ENCODE measurements around the gene KCNK18.
A peak's percentile ranks its signal among the peaks of the same experiment; 100 is the strongest.

Gene KCNK18

DNA sequence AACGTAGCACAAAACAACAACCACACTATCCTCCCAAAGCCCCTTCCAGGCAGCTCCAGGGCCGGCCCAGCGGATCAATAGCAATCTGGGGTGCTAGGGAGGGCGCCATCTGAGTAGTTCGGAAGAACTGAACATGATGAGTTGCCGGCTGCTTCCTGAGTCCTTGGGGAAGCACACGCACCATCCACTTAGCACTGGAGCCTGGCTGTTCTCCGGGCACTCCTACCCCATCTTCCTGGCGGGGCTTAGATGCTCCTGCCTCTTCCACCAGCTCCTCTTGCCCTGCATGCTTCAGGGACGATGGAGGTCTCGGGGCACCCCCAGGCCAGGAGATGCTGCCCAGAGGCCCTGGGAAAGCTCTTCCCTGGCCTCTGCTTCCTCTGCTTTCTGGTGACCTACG lies at the start of gene KCNK18:
TSS of gene KCNK18 (plus strand) at position 301 of the 400 bp plus-strand sequence. CDS start at position 301, 0 bp downstream.
- no peak for DNase-seq

DNA sequence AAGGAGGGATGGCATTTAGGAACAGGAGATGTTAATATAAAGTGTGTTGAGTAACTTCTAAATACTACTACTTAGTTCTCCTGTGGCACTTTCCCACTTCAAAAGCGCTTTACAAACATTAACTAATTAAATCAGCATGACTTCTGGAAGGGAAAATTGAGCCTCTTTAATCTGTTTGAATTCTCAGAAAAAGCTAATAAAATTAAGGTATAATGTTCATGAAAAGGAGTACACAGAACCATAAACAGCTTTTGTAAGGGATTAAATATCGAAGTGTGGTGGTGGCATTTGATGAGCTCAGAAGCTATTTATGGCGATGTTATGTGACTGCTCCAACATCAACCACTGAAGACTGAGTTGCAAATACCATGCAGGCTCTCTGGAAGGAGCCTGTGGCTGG lies 49.0 kb upstream of the KCNK18 start:
- DNase-seq = no peak

DNA sequence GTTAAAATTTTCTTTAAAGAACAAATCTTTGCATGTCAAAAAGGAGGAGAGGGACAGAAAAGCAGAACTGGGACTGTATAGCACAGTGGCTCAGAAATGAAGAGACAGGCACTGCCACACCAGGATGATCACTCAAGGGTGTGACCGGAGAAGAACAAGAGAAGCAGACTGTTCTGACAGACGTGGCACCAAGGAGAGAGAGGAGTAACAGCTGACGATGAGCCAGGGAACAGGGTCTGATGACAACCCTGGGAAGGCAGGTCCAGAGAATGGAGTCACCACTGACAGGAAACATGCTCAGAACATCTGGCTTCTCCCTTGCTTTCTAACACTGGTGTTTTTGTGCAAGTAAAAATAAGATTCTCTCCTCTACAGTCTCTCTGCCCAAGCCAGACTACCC lies 44.6 kb upstream of the KCNK18 start:
- no peak for DNase-seq

DNA sequence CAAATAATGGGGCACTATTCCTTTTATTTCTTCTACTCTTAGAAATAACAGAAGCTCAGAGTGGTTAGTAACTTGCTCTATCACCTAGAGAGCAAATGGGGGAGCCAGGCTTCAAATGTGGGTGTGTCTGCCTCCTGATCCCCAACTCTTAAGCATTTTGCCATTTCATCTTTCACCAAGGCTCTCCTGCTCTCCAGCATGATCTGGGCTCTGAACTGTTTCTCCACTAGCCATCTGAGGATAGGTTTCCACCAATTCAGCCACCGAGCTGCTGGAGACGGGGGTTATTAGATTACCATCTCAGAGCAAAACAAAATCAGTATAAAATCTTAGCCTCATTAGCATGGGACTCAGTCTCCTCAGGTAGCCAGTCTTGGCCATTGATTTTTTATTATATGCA lies 39.0 kb upstream of the KCNK18 start:
- DNase-seq = no peak

DNA sequence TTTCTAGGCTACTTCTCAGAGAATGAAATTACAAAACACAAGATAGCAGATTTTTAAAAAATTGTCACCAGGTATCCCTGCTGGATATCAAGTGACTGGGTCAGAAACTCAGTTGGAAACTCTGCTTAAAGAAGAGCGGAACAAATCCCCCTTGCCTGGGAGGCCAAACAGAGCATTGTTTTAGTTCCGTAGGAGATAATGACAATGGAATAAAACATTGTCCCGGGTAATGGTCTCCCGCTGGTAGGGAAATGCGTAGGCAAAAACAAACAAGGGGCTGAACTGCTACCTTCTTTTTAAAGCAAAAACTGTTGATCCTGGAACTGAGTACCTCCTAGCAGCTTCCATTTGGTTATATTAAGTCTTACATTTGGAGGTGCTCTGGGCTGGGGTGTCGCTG lies 37.9 kb upstream of the KCNK18 start:
- no peak for DNase-seq

DNA sequence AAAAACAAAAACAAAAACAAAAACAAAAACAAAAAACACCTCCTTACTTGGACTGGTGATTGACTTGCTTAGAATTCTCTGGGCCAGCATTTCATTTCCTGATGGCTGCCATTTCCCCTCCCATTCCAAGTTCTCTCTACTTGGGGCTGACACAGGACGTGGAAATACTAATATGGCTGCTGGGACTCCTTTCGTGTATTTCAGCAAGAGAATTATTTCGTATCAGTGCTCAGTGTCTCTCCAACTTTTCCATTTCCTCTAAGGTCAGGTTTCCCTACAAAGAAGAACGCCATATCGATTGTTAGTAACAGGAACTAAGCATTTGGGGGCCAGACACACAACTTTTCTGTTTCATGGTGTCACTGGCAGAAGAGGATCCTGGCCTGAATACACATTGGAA lies 36.7 kb upstream of the KCNK18 start:
- DNase-seq = no peak

DNA sequence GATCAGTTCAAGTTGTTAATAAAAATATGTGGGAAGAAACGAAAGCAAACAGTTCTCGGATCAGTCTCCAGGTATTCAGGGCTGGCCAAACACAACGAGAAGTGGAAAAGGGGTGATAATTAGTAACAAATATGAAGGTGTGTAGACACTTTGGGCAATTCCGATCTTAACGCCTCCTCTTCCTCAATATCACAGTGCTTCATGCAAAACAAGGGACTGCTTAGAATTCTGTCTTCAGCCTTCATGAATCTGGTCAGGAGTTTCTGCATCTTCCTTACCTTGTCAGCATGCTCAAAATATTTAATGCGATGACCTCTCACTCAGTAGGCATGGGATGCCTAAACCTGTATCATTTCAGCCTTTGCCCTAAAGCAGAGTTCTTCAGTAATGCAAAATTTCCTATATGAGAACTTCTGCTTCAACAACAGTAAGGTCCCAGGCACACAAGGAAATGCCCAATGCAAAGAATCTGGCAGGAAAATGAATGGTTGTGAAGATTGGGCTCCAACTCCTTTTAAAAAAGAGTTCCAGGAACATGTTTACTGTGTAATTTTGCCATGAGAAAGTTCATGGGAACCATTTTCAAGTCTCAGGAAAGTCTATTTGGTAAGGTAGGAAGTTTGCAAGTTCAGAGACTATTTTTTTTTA lies 35.8 kb upstream of the KCNK18 start:
- no peak for DNase-seq

DNA sequence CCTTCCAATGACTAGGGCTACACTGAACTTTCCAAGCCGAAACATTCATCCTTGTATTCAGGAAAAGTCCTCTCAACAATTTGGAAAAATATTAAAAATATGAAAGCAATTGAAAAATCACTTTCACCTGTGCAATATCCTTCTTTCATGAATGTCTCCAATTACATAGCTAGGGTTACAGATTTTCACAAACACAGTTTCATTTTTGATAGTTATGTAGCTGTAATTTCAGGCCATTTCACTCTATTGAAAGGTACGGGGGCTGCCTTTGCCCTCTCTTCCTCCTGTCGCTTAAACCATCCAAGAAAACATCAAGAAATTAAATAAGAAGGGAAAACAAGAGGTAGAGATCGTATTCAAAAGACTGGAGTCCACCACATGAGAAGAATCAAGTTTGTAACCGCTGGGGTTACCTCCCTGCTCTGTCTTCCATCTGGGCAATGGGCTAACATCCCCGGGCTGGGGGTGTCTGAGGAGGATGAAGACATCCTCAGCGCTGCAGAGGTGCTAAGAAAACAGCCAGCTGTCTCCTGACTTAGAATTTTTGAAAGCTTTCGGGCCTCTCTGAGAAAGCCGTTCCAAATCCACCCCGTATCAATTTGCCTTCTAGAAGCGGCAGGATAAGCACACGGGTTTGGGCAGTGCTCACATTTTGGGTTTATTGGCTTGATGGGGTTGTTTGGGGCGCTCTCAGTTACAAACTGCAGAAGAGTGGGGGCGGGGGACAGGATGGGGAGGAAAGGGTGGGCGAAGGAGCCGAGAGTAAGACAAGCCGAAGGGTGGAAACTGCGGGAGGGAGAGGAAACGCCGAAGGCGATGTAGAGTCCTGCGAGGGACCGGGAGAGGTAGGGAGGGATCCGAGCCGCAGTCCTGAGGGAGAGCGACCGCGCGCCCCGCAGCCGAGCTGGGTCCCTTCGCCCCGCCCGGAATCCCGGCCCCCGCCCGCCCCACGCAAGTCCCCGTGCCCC lies 34.9 kb upstream of the KCNK18 start:
- no peak for DNase-seq

DNA sequence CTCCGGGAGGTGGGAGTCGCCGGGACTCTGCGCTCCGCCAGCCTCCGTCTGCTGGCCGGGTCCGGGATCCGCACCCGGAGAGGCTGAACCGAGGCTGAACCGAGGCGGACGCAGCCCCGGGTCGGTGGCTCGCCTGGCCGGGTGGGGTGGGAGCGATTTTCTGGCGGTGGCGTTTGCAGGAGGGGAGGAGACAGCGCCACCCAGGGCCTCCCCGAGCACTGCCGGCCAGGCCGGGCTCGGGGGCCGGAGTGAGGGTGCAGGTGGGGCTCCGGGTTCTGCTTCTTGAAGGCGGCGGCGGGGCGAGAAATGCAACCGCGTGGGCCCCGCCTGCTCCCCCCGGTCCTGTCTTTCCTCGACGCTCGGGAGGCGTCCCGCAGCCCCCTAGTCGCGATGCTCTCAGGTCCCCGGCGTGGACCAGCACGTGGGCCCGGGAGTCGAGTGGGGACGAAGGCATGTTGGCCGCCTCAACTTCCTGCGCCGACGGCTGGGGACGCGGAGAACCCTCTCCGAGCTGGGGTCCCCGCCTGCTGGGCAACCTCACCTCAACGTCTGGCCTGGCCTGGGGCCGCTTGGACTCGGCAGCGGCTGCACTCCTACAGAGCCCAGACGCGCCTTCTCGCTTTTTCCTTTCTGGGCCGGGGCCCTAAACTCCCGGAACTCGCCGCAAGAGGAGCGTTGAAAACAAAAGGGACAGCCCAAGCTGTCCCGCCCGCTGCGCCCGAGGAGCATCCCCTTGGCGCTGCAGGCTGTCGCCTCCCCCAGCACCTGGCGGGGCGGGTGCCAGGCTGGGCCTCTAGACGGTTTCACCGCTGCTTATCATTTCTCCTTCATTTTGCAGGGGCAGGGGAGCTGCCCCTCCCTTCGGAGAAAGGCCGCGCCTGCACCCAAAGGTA lies 34.0 kb upstream of the KCNK18 start:
- no peak for DNase-seq

DNA sequence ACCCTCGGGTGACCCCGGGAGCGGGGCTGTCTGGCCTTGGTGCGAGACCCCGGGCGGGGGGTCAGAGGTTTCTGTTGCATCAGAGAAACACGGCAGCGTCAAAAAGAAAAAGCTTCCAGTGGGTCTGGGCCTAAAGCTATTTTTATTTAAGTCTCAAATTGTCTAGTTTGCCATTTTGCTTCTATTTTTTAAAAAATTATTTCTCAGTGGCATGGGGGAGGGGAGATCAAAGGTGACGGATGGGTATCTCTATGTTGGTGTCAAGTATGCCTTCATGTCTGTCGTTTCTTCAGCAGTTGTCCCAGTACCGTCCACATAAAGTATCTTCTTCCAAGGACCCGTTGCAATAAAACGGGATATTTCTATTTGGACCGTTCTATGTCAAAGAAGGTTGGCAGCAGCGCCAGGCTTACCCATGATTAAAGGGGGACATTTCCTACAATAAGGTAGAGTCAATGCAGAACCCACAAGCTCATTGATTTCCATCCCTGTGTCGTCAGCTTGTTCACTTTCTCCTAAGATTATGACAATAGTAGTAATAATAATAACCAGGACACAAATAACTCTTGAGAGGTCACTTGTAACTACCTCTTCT lies 33.2 kb upstream of the KCNK18 start:
- DNase-seq = no peak

DNA sequence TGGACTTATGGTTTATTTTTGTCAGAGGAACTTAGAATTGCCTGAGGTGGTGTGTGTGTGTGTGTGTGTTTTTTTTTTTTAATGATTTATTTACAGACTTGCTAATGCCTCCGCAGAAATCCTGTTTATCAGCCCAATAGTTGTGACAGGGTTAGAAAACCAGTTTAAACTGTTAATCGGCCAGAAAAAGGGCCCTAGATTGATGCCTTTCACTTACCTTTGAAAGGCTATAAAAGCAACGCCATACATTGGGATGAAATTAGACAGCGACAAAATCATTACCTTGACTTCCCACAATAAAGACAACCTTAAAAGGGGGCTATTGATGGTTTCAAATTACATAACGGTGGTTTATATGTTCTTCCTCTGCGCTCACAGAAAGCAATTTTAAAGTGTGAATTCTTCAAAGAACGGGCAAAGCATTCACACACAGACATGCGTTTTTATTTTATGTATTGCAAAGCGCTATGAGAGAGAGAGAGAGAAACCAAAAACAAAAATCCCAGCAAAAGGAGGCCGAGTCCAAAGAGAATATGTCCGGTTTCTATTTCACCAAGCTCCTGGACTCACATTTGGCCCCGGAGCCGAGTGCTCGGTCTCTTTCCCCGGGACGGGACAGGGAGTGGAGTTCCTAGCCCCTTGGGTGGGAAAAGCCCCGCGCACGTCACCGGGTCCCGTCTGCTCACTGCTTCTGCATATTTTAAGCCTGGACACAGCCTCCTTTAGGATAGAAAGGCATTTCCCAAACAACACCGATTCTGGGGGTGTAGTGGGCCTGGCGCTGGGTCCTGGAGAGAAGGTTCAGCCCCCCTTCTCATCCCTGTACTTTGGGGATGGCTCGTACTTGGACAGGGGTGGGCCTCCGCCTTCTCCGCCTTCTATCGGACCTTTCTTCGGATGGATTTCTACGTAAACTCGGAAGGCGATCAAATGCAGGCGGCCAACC lies 32.4 kb upstream of the KCNK18 start:
- DNase-seq = no peak

DNA sequence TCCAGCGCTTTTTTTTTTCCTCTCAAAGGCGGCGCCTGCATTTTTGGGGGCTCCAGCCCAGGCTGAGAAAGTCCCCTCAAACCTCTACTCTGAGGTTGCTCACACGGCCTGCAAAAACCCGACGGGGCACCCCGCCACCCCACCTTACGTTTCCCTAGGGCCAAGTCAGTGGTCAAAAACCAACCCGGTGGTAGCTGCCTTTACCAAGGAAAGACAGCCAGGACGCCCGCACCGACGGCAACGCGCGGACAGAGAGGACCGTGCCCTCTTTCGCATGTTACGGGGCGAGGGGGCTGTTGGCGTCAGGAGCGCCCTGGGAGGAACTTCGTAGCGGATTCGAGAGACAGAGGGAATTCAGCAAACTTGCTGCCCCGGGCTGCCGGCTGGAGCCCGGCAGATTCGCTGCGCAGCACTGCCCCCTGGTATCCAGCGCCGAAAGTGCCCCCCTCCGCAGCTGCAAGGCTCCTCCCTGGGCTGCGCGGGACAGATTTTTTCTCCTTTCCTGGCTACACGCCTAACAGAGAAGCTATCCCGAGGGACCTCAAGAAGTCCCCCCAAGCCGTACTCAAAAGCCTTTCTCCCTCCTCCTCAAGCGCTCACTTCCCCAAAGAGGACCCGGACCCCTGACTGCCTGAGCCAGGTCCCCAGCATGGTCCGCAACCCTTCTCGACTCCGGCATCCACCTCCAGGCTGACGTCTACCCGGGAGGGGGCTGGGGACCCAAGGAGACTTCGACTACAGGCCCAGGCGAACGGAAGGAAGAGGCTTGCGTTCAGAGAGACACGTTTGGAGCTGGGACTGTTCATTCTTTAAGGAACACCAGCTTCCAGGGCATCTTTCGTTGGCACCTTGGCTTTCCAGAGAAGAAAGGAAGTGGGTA lies 31.5 kb upstream of the KCNK18 start:
- no peak for DNase-seq

DNA sequence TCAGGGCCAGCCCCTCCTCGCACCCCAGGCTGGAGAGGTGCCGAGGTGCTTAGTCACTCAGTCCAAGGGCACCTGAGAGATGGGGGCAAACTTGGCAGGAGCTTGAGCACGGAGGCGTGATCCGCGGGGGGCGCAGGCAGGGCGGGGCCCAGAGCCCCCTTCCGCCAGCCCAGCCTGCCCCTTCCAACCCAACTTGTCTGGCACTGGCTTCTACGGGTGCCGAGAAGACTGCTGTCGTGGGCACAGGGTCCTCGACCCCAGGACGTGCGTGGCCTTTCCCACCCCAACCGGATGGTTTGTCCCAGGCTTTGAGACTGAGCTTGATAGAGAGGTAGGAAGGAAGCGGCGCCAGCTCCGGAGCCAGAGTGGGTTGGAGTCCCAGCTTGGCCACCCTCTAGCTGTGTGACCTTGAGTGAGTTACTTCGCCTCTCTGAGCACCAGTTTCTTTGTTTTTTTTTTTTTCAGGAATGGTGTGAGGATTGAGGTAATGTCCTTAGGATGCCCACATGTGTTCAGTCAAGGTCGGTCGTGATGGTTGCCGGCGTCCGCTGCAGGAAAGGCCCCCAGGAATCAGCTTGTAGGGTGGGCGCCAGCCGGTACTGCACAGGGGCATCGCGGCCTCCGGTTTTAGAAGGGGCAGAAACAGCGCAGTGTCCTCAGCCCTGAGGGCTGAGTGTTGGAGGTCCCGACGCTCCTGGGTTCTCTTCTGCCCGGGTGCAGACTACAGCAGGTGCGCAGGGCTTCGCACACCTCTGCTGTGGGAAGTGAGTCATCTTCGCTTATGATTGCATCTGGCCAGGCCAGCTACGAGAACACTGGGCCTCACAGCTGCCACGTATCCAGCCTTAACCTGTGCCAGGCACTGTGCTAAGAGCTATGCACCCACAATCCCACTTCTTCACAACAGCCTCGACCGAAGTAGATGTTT lies 30.6 kb upstream of the KCNK18 start:
- DNase-seq = no peak

DNA sequence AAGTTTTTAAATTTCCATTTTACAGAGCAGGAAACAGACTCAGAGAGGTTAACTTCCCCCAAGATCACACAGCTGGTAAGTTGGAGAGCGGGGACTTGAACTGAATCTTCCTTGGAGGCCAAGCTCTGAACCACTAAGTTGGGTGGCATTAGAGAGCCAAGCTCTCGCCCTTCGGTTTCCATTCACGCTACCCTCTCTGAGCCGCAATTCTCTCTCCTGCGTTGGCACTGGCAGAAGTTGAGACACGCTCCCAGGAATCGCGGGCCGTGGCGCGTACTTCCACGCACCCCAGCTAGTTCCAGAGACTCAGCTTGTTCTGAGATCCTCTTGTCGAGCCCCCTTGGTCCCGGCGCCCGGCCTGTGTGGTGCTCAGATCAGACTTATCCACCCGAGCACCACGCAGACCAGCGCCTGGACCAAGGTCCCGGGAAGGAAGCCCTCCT lies 29.9 kb upstream of the KCNK18 start:
- no peak for DNase-seq

DNA sequence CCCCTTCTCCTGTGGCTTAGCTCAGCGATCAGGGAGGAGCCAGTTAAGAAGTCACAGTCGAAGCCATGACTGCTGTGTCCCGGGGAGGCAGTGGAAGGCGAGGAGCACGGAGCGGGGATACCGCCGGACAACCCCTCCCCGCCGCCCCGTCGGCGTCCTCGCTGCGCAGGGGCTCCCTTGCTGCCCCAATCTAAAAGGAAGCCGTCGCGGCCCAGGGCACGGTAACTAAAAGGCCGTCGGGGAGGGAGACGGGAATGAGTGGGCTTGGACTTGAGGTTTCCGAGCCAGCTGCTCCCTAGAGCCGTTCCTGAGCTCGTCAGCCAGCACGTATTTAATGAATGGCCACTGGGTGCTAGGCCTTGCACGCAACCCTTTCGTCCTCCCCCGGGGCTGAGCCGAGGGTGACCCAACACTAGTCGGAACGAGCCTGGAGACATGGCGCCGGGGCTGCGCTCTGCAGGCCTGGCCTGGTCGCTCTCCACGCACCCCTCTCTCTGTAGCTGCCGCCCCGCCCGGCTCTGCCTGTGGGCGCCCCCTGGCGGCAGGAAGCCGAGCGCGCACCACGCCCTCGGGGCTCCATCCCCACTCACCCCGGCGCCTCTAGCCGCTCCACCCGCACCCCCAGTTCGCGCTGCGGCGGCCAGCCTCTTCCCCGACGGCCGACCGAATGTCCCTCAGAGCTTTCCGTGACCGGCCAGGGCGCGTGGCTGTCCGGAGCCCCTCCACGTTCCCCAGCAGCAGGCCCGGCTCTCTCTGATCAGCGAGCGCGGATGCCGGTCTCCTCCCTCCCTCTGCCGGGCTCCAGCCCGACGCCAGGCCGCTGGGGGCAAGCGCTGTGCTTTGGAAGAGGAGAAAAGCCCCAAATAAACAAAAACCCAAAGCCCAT lies 29.3 kb upstream of the KCNK18 start:
- peak; percentile 62 for DNase-seq

DNA sequence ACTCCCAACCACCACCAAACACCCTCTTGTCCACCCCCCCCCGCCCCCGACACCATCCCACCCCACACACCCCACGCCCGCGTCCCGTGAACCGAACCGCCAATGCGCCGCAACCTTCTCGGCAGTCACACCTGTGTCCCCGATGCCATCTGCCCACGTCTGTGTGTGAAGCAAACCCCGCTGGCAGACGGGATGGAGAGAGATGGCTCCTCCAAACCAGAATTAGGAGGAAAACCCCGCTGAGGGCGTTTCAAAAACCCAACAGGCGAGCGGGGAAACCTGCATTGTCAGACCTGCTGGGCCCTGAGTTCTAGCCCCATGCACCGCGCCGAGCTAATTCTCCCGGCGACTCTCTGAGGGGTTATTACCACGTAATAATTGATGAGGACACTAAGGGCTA lies 28.6 kb upstream of the KCNK18 start:
- no peak for DNase-seq

DNA sequence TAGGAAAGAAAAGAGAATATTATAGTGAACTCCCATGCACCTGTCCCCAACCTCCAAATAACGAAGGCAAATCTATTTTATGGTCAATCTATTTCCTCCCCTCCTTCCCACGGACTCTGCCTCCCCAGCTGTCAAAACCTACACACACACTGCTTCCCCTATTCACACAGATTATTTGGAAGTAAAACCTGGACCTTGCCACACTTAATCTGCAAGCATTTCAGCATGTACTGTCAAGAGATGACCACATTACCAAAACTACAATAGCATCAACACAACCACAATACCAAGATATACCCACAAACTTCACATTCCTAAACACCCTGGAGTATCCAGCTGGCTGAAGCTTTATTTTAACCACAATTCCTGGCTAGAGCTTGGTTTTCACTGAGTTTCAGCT lies 27.8 kb upstream of the KCNK18 start:
- DNase-seq = no peak

DNA sequence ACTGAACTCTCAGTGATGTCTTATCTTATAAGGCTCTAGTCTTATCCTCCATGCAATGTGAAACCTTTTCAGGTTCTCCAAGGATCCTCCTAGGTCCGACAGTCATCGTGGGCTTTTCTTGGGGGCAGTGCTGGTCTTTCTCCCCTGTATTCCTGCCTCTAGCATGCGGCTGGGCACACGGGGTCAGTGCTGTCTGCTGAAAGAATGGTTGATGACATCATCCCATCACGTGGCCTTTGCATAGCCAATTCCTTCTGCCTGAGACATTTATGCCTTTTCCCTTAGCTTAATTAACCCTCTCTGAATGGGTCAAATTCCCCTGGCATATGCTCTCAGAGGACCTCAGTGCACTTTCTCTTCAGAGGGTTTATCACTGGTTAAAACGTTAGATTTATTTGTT lies 27.0 kb upstream of the KCNK18 start:
- no peak for DNase-seq
